Measurements from ENCODE around the gene MTMR1. TPM values are rescaled to one million over a fixed set of nuclear protein-coding genes. Genes with fewer than 3 reads are reported as not detected.

Gene MTMR1
- total RNA-seq, 1 experiment from 2014 or later: 36.1 TPM

DNA sequence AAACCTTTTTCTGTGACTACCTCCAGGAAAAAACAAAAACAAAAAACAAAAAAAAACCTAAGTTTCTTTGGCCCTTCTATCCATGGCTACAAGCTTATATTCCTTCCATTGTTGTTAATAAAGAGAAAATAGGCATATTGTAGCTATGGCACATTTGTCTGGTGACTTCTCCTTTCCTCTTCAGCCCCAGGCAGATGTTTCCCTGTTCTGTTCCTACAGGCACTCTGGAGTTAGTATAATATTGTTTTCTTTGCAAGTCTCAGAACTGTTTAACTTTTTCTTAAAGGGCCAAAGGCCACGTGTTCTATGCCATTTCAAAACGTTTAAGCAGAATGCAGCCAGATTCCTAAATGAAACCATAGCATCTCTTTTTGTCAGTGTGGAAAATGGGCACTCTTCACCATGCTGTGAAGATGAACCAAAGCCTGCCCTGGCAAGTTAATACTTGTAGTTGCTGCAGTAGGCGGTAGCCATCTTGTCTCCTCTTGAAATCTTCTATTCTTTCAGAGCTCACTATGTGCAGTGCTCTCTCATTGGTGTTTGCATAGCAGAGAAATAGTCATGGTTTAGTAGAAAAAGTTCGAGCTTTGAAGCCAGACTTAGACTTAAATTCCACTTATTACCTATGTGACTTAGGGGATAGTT lies 44.8 kb upstream of the MTMR1 start:
- intact Hi-C loops (cut with micrococcal nuclease; ENCODE audit: unreplicated experiment) (no loop called here), in situ Hi-C loops (cut with HindIII; ENCODE audit: low pct_unique_long_range_greater_than_20kb, low sequenced_read_pairs) (loop anchor here (25.0 kb wide), 1 partner anchor 1136 kb away; the partner anchor contains the start of gene IDS)
- ATAC-seq: no peak
- no peak for DNase-seq (ENCODE audit: low read depth, low spot score)
- Histone ChIP-seq H3K27ac (ENCODE audit: low read length) (no peak overlapping the region), H3K4me3 (ENCODE audit: low read depth in 2 of 2, low read length in 2 of 2) (no peak overlapping the region), H3K36me3 (ENCODE audit: control insufficient read depth, insufficient read depth, low read length) (peaks cover 2% of the 10 kb centered on the region), H3K9me3 (ENCODE audit: control insufficient read depth, insufficient read depth, low read depth, low read length) (no peaks in the 10 kb centered on the region), H3K4me1 (ENCODE audit: control insufficient read depth, insufficient read depth, low read length) (no peaks in the 10 kb centered on the region), H3K27me3 (ENCODE audit: control insufficient read depth, insufficient read depth, low read length) (no peaks in the 10 kb centered on the region)
- ChIA-PET CTCF (no interaction called here), POLR2A (interaction anchor here (0.6 kb wide), 1 partner anchor 141 kb away, joined by 3 read pairs; no protein-coding TSS in a partner anchor)
- no TSS peak for BruUV-seq (replicated peaks)
- no peak for TF ChIP-seq SIN3A (IDR thresholded peaks at IDR 0.05; ENCODE audit: borderline replicate concordance, insufficient read depth, low read depth, low read length)
- no peak for TF ChIP-seq POLR2AphosphoS5 (IDR thresholded peaks at IDR 0.05; ENCODE audit: low read depth, low read length)
- TF ChIP-seq TCF7L2 (IDR thresholded peaks at IDR 0.05; ENCODE audit: low read depth, low read length): no peak

DNA sequence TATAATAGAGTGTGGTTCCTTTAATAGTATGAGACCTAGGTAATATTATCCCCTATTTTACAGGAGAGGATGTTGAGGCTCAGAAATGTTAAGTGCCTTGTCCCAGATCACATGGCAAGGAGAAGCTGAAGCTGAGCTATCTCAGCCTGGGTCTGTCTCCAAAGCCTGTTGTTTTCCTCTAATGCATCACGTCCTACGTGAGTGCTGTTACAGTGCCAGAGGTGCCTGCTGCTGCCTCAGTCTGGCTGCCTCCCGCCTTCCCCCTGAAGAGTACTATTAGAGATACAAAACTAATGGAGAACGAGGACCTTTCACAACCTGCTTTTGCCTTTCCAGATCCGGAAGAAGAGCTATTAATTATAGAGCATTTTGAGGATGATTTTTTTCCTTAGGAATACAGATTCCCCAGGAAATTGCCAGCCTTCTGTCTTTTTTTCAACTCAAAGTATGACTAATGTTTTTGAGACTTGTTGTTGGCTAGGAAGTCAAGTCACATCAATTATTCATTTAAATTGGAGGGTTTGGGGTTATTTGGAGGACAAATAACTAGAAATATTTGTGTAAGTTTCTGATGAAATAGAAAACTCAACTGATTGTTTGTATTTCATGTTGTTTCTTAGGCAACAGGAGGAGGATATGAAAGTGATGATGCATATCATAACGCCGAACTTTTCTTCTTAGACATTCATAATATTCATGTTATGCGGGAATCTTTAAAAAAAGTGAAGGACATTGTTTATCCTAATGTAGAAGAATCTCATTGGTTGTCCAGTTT lies 43.9 kb upstream of the MTMR1 start:
- Histone ChIP-seq H3K27me3 (ENCODE audit: control insufficient read depth, insufficient read depth, low read length) (no peaks in the 10 kb centered on the region), H3K4me3 (ENCODE audit: low read depth in 2 of 2, low read length in 2 of 2) (no peak overlapping the region), H3K4me1 (ENCODE audit: control insufficient read depth, insufficient read depth, low read length) (no peaks in the 10 kb centered on the region), H3K9me3 (ENCODE audit: control insufficient read depth, insufficient read depth, low read depth, low read length) (no peaks in the 10 kb centered on the region), H3K36me3 (ENCODE audit: control insufficient read depth, insufficient read depth, low read length) (no peaks in the 10 kb centered on the region; the same call in 1 of the 2 replicates), H3K27ac (ENCODE audit: low read length) (no peak overlapping the region)
- no peak for TF ChIP-seq SIN3A (IDR thresholded peaks at IDR 0.05; ENCODE audit: borderline replicate concordance, insufficient read depth, low read depth, low read length)
- no peak for TF ChIP-seq POLR2AphosphoS5 (IDR thresholded peaks at IDR 0.05; ENCODE audit: low read depth, low read length)
- no peak for TF ChIP-seq TCF7L2 (IDR thresholded peaks at IDR 0.05; ENCODE audit: low read depth, low read length)
- no peak for TF ChIP-seq REST (IDR thresholded peaks at IDR 0.05; ENCODE audit: insufficient read depth in 1 of 2, low read depth in 2 of 2, low read length in 1 of 2)
- TF ChIP-seq, protein P1, sequence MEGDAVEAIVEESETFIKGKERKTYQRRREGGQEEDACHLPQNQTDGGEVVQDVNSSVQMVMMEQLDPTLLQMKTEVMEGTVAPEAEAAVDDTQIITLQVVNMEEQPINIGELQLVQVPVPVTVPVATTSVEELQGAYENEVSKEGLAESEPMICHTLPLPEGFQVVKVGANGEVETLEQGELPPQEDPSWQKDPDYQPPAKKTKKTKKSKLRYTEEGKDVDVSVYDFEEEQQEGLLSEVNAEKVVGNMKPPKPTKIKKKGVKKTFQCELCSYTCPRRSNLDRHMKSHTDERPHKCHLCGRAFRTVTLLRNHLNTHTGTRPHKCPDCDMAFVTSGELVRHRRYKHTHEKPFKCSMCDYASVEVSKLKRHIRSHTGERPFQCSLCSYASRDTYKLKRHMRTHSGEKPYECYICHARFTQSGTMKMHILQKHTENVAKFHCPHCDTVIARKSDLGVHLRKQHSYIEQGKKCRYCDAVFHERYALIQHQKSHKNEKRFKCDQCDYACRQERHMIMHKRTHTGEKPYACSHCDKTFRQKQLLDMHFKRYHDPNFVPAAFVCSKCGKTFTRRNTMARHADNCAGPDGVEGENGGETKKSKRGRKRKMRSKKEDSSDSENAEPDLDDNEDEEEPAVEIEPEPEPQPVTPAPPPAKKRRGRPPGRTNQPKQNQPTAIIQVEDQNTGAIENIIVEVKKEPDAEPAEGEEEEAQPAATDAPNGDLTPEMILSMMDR (IDR thresholded peaks at IDR 0.05): no peak
- ChIA-PET POLR2A (interaction anchor here (0.6 kb wide), 1 partner anchor 140 kb away, joined by 3 read pairs; no protein-coding TSS in a partner anchor), CTCF (no interaction called here)
- intact Hi-C loops (cut with micrococcal nuclease; ENCODE audit: unreplicated experiment): no loop called here
- DNase-seq (ENCODE audit: low read depth, low spot score) (no peak), ATAC-seq (no peak)
- BruUV-seq (replicated peaks): no TSS peak
- in situ Hi-C loops (cut with HindIII; ENCODE audit: low pct_unique_long_range_greater_than_20kb, low sequenced_read_pairs): loop anchor here (25.0 kb wide), 1 partner anchor 1137 kb away; the partner anchor contains the start of gene IDS
